KMS-11 (cell line): ENCODE results near the gene ACBD3.

Experiments used
- H2AFZ ChIP-seq: fragments of 200-600 bp; sonication (generic); 2 replicates; pipeline ENCODE4 v1.6.1; 2016; ENCODE audit warnings: antibody characterized with exemption, mixed run types, low read depth
- H3K27ac ChIP-seq: fragments of 200-600 bp; sonication (generic); 2 replicates; pipeline ENCODE4 v1.6.1; 2016; ENCODE audit warnings: mild to moderate bottlenecking, mixed run types
- H3K27me3 ChIP-seq: fragments of 200-600 bp; sonication (generic); 2 replicates; pipeline ENCODE4 v1.6.1; 2017; ENCODE audit warnings: mild to moderate bottlenecking, low read depth, mixed run types, moderate library complexity; ENCODE audit not compliant: insufficient read depth
- H3K36me3 ChIP-seq: fragments of 200-600 bp; sonication (generic); 2 replicates; pipeline ENCODE4 v1.6.1; 2017; ENCODE audit warnings: mild to moderate bottlenecking, mixed run types; ENCODE audit not compliant: insufficient read depth
- H3K4me1 ChIP-seq: fragments of 200-600 bp; sonication (generic); 2 replicates; pipeline ENCODE4 v1.6.1; 2016; ENCODE audit warnings: mild to moderate bottlenecking, low read depth, mixed run types; ENCODE audit not compliant: poor library complexity, severe bottlenecking
- H3K4me2 ChIP-seq: fragments of 200-600 bp; sonication (generic); 2 replicates; pipeline ENCODE4 v1.7.0; 2016; ENCODE audit warnings: mild to moderate bottlenecking, mixed run types
- H3K4me3 ChIP-seq: fragments of 200-600 bp; sonication (generic); IDR thresholded peaks from 2 replicates; pipeline ENCODE4 v1.6.1; 2017; ENCODE audit warnings: low read depth, low read length, mixed read lengths; ENCODE audit not compliant: insufficient read depth
- H3K79me2 ChIP-seq: fragments of 200-600 bp; sonication (generic); 2 replicates; pipeline ENCODE4 v1.6.1; 2016; ENCODE audit warnings: low read depth, mixed run types; ENCODE audit not compliant: insufficient read depth
- H3K9ac ChIP-seq: fragments of 200-600 bp; sonication (generic); 2 replicates; pipeline ENCODE4 v1.6.1; 2016; ENCODE audit warnings: mild to moderate bottlenecking, mixed run types
- H4K20me1 ChIP-seq: fragments of 200-600 bp; sonication (generic); 2 replicates; pipeline ENCODE4 v1.6.1; 2016; ENCODE audit warnings: mild to moderate bottlenecking, mixed run types; ENCODE audit not compliant: insufficient read depth
- TF ChIP-seq, protein P1 (sequence below): fragments of 200-600 bp; sonication (generic); conservative IDR thresholded peaks from 2 replicates; pipeline ENCODE4 v1.6.1; 2017; ENCODE audit warnings: low read depth, mild to moderate bottlenecking, antibody characterized with exemption, low read length, moderate library complexity, mixed read lengths

The ACBD3 gene

DNA sequence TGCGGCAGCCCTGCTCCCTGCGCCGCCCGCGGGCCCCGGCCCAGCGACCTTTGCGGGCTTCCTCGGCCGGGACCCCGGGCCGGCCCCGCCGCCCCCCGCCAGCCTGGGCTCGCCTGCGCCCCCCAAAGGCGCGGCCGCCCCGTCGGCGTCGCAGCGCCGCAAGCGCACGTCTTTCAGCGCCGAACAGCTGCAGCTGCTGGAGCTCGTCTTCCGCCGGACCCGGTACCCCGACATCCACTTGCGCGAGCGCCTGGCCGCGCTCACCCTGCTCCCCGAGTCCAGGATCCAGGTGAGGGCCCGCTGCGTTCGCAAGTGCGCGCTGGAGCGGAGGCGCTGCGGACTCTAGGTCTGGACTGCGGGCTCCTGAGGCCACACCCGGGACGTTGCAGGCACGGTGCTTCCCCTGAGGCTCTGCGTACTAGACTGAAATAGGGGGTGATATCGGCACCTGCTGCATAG, 37.3 kb upstream of the ACBD3 start:
- Histone ChIP-seq H4K20me1 (no peaks in the 10 kb centered on the region), H3K27ac (no peak overlapping the region), H3K27me3 (no peaks in the 10 kb centered on the region), H2AFZ (no peak overlapping the region), H3K4me1 (peaks cover 21% of the 10 kb centered on the region), H3K36me3 (no peaks in the 10 kb centered on the region), H3K4me2 (no peak overlapping the region), H3K4me3 (no peak overlapping the region), H3K79me2 (no peaks in the 10 kb centered on the region), H3K9ac (no peak overlapping the region)
- TF ChIP-seq, protein P1, sequence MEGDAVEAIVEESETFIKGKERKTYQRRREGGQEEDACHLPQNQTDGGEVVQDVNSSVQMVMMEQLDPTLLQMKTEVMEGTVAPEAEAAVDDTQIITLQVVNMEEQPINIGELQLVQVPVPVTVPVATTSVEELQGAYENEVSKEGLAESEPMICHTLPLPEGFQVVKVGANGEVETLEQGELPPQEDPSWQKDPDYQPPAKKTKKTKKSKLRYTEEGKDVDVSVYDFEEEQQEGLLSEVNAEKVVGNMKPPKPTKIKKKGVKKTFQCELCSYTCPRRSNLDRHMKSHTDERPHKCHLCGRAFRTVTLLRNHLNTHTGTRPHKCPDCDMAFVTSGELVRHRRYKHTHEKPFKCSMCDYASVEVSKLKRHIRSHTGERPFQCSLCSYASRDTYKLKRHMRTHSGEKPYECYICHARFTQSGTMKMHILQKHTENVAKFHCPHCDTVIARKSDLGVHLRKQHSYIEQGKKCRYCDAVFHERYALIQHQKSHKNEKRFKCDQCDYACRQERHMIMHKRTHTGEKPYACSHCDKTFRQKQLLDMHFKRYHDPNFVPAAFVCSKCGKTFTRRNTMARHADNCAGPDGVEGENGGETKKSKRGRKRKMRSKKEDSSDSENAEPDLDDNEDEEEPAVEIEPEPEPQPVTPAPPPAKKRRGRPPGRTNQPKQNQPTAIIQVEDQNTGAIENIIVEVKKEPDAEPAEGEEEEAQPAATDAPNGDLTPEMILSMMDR, result no peak

DNA sequence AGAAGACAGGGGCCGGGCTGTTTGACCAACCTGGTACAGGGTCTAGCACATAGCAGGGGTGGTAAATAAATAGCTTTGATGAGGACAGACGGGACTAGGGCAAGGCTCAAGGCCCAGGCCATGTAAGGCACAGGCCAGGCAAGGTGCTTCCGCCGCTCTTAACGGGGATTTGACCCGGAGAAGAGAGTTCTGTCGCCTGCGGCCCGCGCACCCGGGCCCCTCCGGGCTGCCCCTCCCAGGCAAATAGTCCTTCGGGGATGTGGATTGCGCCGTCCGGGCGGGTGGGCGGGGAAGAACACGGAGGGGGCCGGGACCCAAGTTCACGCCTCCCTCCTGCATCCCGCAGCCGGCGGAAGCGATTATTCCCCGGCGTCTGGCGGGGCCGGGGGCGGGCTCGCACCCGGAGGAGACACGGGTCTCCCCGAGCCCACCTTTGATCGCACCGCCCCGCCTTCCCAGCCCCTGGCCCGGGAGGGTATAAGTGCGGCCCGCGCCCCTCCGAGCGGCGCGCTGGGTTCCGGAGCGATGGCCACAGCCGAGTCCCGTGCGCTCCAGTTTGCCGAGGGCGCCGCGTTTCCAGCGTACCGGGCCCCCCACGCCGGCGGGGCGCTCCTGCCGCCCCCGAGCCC, 36.7 kb upstream of the ACBD3 start, which contains the start of gene MIXL1:
TSS of gene MIXL1 (plus strand) at position 508 of the 629 bp plus-strand sequence. CDS start at position 526, 18 bp downstream.
- peaks cover 21% of the 10 kb centered on the region for H3K4me1 ChIP-seq
- no peaks in the 10 kb centered on the region for H3K27me3 ChIP-seq
- no peaks in the 10 kb centered on the region for H4K20me1 ChIP-seq
- no peak within 1 kb of the TSS for H2AFZ ChIP-seq
- no peak within 1 kb of the TSS for H3K27ac ChIP-seq
- TF ChIP-seq, protein P1, result no peak
- H3K4me2 ChIP-seq, result no peak within 1 kb of the TSS
- H3K79me2 ChIP-seq, result no peaks in the 10 kb centered on the region
- no peak within 1 kb of the TSS for H3K4me3 ChIP-seq
- no peaks in the 10 kb centered on the region for H3K36me3 ChIP-seq
- H3K9ac ChIP-seq, result no peak within 1 kb of the TSS

DNA sequence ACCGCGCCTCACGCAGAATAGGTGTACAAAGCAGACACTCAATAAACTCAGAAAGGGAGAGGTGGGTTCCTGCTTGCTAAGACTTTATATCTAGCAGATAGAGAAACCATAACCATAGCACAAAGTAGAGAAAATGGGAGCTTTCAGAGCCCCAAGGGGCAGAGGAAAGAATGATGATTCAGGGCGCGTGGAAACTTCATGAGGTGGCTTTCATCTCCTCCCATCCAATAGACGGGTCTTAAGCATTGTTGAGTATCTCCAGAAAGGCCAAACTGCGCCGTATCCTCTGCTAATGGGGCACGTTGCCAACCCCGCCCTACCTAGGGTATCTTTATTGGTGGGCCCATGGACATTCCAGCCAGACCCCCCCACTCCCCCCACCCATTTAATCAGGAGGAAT, 36.1 kb upstream of the ACBD3 start:
- H3K9ac ChIP-seq, result no peak overlapping the region
- H2AFZ ChIP-seq, result no peak overlapping the region
- H3K4me2 ChIP-seq, result no peak overlapping the region

DNA sequence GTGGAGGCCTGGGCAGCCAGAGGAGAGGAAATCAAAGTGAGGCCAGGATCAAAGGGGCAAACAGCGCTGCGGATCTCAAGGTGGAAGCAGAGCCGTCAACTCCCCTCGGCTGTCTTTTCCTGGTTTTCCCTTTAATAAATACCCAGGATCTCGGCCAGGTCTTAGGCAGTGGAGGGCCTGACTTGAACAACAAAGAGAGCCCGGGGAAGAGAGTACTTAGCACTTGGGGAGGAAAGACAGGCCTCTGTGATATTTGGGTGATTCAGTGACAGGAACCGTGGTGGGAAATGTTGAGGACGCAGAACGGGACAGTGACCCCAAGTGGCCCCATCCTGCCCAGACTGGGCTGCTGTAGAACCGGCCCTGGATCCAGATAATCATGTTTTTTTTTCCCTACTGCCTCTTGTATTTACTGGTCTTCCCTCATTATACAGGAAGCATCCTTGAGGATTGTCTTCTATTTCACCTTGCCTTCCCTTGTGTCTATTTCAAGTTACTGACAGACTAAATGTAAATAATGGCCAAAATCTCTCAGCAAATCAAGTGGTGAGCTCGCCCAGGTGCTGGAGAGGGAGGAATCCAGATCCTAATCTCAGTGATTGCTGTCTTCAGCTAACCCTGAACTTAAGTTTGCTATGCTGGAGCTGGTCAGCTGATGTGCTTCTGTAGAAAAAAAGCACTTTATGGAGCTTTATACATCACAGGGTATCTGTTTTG, 34.1 kb upstream of the ACBD3 start:
- TF ChIP-seq, protein P1, result no peak
- no peaks in the 10 kb centered on the region for H3K36me3 ChIP-seq
- no peaks in the 10 kb centered on the region for H3K4me1 ChIP-seq
- no peak overlapping the region for H2AFZ ChIP-seq
- no peak overlapping the region for H3K9ac ChIP-seq
- no peaks in the 10 kb centered on the region for H3K27me3 ChIP-seq
- no peak overlapping the region for H3K4me2 ChIP-seq
- H4K20me1 ChIP-seq, result no peaks in the 10 kb centered on the region
- H3K79me2 ChIP-seq, result no peaks in the 10 kb centered on the region
- no peak overlapping the region for H3K27ac ChIP-seq
- H3K4me3 ChIP-seq, result no peak overlapping the region

More for the DNA sequence above, 36.1 kb upstream of the ACBD3 start:
- no peak overlapping the region for H3K4me3 ChIP-seq
- no peaks in the 10 kb centered on the region for H4K20me1 ChIP-seq
- no peak overlapping the region for H3K27ac ChIP-seq
- no peaks in the 10 kb centered on the region for H3K27me3 ChIP-seq
- TF ChIP-seq, protein P1, result no peak
- no peaks in the 10 kb centered on the region for H3K79me2 ChIP-seq
- H3K4me1 ChIP-seq, result peaks cover 18% of the 10 kb centered on the region
- no peaks in the 10 kb centered on the region for H3K36me3 ChIP-seq
